ENCODE results near the gene HTR4. TPM values are rescaled to one million over a fixed set of nuclear protein-coding genes. Genes with fewer than 3 reads are reported as not detected.
A peak's percentile ranks its signal among the peaks of the same experiment; 100 is the strongest.

Gene HTR4
- total RNA-seq, 1 donor from 2014 or later: 0.22 TPM

DNA sequence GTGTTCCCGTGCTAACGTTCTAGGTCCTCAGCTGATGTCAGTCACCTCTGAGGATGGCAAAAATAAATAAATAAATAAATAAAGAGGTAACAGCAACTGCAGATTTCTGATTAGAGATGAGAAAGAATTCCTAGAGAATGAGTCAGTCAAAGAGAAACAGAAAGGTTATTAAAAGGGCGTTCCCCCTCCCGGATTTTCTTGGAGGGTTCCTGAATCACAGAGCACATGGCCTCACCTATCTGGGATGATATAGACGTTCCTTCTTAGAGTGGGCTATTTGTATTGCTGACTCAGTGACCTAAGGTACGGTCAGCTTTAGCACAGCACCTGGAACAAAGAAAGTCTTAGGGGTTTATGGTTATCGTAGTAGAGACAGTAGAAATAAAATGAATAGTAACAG lies 30.6 kb downstream of the HTR4 start:
- DNase-seq (no peak), ATAC-seq (ENCODE audit: poor library complexity) (no peak)
- intact Hi-C loops (cut with DNase I): no loop called here

DNA sequence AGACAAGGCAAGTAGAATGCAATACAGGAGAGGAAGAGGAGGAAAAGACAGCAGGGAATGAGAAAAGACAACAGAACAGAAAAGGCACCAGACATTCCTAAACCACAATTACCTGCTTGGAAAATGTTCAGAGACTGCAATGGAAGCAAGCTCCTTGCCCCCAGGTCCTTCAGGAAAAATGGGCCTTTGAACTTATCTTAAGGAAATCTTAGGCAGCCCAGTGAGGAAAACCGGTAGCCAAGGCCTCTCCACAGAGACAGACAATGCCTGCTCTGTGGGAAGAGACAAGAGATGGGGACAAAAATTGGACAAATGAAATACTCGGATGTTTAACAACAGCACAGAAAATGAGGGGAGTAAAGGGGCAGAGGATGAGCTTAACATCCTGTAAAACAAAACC lies 31.2 kb downstream of the HTR4 start:
- ATAC-seq (ENCODE audit: poor library complexity) (no peak), DNase-seq (no peak)

DNA sequence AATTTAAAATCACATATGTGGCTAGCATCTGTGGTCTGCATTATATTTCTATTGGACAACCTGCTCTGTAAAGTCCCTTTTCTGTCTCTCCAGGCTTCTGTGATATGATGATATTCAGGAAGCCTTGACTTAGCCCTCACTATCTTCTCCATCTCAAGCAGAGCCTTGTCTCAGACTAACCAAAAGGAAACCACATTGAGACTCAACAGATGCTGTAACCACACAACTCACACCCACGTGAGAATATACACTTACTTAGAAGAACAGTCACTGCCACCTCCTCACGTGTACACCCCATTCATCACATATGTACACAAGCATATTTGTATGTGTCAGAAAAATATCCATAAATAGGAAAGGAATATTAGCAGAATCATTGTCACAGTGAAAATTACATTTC lies 33.6 kb downstream of the HTR4 start:
- intact Hi-C loops (cut with DNase I): no loop called here
- DNase-seq (no peak), ATAC-seq (ENCODE audit: poor library complexity) (no peak)

More for the DNA sequence above, 31.2 kb downstream of the HTR4 start:
- intact Hi-C loops (cut with DNase I): no loop called here

DNA sequence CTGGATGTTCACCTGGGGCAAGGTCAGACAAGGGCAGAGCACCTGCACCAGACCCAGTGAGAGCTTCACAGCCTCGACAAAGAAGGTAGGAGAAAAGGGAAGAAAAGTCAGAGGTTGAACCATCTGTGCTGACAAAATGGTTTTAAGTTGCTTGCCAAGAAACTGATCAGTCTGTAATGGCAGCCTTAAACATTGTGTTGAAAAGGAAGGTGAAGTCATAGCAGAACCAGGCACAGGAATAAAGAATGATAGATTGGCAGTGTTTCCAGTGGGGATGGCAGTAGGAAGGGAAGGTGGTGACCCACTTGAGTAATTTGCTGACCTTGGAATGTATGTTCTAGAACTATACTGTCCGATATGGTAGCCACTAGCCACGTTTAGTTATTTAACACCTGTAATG lies 34.2 kb downstream of the HTR4 start:
- DNase-seq (no peak), ATAC-seq (ENCODE audit: poor library complexity) (no peak)
- intact Hi-C loops (cut with DNase I): no loop called here

DNA sequence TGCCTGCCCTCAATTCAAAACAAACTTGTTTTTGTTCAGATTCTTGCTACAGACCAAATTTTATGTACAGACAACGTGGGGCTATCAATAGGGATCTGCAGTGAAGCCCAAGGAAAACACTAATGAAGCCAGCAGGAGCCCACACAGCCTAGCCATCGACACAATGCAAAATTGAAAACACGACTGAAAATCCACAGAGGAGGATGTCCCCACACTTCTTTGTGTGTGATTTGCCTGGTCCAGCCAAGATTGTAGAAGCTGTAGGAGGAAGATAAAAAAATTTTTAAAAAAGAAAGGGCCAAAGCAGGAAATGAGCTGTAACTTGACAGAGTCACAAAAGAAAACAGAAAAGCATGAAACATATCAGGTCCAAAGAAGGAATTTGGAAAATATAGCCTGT lies 34.8 kb downstream of the HTR4 start:
- intact Hi-C loops (cut with DNase I): no loop called here
- ATAC-seq (ENCODE audit: poor library complexity) (no peak), DNase-seq (no peak)

DNA sequence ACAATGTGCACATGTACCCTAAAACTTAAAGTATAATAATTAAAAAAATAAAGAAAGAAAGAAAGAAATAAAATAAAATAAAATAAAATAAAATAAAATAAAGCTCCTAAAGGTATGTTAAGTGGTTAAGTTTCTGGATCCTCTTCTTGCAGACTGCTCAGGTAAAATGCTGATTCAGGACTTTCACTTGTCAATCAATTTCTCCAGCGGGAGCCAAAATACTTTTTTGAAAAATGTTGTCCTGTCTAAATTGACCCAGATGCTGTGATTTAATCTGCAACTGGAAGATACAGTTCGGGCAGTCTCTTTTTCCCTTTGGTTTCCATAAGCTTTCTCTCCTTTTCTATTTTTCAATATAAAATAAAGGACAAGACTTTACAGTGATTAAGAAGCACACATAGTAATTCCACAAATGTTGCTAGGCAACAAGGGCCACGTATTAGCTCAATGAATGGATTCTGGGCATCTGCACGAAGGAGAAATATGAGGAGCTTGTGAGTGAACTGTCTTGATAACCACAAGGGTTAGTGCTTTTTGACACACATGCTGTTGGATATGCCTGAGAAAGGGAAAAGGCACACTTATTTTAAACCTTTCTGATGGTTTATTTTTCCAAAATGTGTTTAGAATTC lies 38.6 kb downstream of the HTR4 start:
- DNase-seq (no peak), ATAC-seq (ENCODE audit: poor library complexity) (no peak)
- intact Hi-C loops (cut with DNase I): no loop called here

DNA sequence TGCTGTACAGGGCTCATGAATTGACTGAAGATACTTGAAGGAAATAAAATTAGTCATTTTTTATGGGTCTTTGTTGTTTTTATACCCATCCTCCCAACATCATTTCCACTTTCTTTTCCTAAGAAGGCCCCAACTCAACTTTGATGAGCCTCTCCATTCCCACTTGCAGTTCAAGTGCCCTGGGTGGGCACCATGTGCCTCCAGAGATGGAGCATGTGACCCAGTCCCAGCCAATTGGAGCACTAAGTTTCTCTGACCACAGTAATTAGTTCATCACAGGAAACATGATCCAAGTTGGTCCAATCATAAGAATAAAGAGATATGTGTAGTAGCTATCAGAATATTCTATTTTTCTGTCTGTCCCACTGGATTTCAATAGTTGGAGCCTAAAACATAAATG lies 46.9 kb downstream of the HTR4 start:
- DNase-seq: no peak
- intact Hi-C loops (cut with DNase I): no loop called here
- no peak for ATAC-seq (ENCODE audit: poor library complexity)

DNA sequence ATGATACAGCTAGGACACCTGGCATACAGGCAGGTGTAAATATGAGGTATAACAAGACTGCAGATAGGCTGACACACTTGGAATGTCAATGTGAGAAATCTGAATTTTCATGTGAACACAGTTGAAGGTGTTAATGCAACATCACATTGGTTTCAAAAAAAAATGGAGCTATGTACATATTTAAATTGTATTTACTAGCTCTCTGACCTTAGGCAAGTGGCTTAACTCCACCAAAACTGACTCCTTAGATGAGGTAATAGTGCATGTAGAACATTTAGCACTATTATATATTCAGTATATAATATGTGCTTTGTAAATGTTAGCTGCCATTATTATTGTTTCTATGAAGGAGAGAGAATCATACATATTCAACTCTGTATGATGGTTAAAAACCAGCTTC lies 48.0 kb downstream of the HTR4 start:
- ATAC-seq (ENCODE audit: poor library complexity) (no peak), DNase-seq (no peak)
- intact Hi-C loops (cut with DNase I): no loop called here

DNA sequence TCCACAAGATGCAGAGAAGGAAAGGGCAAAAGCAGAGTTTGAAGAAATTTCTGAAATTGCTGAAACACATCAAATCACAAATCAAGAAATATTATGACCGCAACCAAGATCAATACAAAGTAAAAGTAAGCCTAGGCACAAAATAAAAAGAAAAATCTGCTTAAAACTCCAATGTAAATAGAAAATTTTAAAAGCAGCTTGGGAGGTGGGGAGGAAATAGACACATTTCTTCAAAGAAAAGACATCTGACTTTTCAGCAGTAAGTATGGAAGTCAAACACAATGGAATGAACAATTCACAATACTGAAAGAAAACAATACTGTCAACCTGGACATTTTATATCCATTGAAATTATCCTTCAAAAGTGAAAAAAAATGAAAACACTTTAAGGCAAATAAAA lies 55.1 kb downstream of the HTR4 start:
- ATAC-seq (ENCODE audit: poor library complexity) (no peak), DNase-seq (no peak)
- intact Hi-C loops (cut with DNase I): no loop called here

DNA sequence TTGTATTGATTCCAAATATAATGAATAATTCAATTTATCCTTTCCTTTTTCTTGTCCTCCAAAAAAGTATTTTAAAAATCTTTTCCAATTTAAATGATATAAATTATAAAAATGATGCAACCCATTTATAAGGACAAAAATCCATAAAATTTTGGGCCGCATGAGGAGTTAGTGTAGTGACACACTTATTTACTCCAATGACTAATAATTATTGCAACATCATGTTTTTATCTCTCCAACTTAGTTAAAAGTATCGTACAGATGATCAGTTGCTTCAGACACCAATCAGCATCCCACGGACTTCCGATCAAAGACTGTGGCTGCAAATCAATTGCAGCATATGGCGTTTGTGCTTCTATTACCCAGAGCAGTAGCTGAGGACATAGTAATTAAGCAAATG lies 58.6 kb downstream of the HTR4 start:
- no peak for ATAC-seq (ENCODE audit: poor library complexity)
- intact Hi-C loops (cut with DNase I): no loop called here
- no peak for DNase-seq

DNA sequence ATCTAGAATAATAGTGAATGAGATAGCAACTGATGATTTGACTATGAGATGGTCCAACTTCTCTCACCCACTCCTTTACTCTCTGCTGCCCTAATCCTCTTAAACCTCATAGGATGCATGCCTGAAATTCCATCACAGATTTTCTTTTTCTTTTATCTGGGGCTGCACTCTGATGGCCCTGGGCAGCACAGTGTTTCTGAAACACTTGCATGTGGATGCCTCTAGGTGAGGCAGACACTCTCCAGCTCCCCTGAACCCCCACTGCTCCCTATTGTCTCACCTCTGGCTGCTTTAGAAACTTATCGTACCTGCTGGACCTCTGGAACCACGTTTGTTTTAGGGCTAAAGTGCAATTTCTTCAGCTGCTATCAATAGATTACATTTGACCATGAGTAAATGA lies 67.5 kb downstream of the HTR4 start:
- DNase-seq: no peak
- no peak for ATAC-seq (ENCODE audit: poor library complexity)
- intact Hi-C loops (cut with DNase I): no loop called here

DNA sequence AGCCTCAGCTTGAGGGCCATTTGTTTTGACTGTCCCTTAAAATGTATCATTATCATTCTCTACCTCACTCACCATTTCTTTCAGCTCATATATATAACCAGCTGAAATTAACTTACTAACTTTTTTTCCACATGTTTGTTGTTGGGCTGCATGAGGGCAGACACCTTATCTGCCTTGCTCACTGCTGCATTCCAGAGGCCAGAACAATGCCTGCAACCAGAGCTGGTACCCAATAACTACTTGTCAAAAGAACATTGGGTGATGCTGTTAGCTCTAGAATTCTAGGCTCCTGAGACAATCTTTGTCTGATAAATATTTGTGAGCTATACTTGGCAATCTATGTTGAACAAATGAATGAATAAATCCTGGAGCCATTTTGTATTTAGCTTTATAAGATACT lies 68.3 kb downstream of the HTR4 start:
- ATAC-seq (ENCODE audit: poor library complexity) (no peak), DNase-seq (no peak)
- intact Hi-C loops (cut with DNase I): no loop called here

DNA sequence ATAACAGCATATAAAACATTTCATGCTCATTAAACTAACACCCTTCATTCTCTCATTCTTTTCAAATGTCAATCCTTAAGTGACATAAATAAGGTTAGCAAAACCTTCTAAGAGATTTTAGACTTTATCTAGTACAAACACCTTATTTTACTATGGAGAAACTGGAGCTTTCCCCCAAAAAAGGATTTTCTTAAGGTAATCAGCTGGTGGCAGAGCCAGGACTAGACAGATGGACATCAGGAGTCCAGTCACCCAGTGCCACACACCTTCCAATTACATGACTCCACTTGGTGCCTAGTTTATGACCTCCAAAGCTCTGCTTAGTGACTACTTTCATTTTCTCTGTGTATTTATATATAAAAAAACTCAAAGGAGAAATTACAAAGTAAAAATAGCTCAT lies 70.2 kb downstream of the HTR4 start:
- no peak for ATAC-seq (ENCODE audit: poor library complexity)
- DNase-seq: no peak
- intact Hi-C loops (cut with DNase I): no loop called here

DNA sequence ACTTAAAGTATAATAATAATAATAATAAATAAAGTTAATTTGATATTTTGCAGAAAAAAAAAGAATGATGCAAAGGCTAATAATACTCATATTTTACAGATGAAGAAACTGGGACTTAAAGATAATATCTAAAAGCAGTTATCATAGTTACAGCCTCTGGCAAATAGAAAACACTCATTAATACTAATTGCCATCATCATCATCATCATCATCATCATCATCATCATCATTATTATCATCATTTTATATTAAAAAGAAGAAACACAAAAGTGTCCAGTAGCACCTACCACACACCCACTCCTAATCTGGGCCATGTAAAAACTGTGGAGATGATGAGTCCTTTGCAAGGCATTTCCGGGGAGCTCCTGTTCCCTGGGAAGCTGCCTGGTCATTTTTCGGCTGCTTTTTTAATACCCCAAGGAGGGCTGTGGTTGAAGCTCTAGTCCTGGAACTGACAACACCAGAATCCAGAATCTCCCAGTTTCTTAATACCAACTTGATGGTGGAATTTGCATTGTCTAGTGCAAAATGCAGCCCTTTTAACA lies 70.8 kb downstream of the HTR4 start:
- intact Hi-C loops (cut with DNase I): no loop called here
- no peak for ATAC-seq (ENCODE audit: poor library complexity)
- no peak for DNase-seq

DNA sequence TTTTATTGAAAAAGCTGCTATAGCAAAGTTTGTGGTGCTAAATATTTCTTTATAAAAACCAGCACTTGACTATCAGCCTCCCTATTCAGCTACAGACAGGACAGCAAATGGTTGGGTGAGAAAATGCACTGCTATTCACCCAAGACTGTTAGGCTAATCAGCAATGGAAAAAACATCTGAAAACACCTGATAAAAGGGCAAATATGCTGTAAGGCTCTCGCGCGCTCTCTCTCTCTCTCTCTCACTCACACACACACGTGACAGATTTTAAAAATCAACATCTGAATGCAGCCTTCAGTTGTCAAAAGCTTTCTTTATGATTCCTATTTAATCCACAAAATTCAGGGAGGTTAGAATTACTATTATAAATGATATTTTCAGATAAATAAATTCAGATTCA lies 80.2 kb downstream of the HTR4 start:
- ATAC-seq (ENCODE audit: poor library complexity) (no peak), DNase-seq (no peak)
- intact Hi-C loops (cut with DNase I): no loop called here

DNA sequence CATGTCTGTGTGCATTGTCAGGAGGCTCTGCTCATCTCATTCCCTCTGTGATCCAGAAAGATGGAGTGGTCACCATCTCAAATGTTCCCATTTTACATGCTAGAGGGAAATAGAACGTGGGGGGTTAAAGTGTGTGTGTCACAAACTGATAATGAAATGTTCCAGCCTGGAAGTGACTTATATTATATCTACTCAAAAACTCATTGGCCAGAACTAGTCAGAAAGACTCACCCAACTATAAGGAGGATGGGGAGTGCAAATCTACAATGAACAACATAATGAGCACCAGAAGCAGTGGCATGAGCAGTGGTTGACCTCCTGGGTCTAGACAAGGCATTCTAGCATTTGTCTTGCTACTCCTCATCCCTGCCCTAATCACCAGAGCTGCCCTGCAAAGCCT lies 81.0 kb downstream of the HTR4 start:
- no peak for DNase-seq
- no peak for ATAC-seq (ENCODE audit: poor library complexity)
- intact Hi-C loops (cut with DNase I): no loop called here

DNA sequence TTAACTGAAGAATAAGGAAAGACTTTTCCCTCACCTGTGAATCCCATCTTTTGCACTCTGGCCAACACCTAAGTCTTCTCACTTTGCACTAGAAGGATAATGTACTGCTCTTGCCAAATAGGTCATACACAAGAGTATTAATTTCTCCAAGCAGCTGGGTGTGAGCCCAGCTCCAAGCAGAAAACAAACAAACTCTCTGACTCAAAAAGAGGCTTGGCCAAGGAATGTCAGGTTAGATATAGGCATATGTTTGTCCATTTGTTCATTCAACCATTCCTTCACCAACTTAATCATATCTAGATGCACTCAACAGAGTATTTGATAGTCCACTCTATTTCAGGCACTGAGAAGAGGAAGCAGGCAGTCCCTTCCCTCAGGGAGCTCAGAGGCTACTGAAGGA lies 84.4 kb downstream of the HTR4 start:
- ATAC-seq (ENCODE audit: poor library complexity) (peak; percentile 61), DNase-seq (no peak)
- intact Hi-C loops (cut with DNase I): no loop called here

DNA sequence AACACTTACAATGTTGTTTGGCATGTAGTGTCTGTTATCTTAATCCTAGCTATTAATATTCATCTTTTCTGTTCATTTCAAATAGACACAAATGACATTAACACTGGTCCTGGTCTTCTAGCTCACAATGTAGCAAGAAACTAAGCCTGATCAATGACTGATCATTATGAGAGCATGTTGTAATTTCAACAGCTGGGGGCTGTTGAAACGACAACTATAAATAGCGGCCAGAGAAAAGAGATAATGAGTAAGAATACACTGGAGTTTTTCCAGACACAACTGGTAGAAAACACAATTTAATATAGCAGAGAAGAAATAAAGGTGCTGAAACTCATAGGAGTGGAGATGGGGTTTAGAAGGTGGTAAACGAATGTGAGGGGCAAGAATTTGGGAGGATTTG lies 89.2 kb downstream of the HTR4 start:
- ATAC-seq (ENCODE audit: poor library complexity): peak; percentile 62
- intact Hi-C loops (cut with DNase I): no loop called here
- no peak for DNase-seq

DNA sequence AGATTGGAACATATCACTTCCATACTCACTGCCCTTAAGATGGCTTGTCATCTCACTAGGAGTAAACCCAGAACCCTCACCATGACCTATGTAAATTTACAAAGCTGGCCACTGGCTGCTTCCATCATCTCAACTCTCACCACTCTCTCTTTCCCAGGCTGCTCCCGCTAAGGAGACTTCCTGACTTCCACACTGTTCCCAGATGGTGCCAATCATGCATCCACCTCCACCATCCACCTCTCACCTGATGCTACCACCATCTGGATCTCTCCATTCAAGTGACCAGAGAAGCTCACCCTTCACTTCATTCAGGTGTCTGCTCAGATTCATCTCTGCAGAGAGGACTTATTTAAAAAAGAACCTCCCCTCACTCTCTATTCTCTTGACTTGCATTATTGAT lies 91.3 kb downstream of the HTR4 start:
- intact Hi-C loops (cut with DNase I): no loop called here
- no peak for ATAC-seq (ENCODE audit: poor library complexity)
- no peak for DNase-seq

DNA sequence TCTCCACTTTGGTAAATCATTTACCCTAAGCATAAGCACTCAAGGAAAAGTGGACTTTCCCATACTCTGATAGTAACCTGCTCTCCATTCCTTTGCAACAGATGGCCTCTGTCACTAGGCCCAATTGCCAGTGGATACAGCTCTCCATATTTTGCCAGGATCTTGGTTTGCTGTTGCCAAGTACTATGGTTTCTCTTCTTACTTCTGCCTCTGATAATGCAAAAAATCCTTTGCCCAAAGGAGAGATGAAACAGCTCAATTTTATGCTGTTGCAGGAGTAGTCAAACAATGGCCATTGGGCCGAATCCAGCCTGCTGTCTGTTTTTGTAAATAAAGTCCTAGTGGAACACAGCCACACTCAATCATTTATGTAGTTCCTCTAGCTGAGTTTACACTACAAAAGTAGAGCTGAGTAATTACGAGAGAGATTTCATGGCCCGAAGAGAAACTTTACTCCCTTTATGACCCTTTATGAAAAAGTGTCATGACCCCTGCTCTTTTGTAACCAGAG lies 92.5 kb downstream of the HTR4 start:
- intact Hi-C loops (cut with DNase I): no loop called here
- ATAC-seq (ENCODE audit: poor library complexity) (no peak), DNase-seq (no peak)

DNA sequence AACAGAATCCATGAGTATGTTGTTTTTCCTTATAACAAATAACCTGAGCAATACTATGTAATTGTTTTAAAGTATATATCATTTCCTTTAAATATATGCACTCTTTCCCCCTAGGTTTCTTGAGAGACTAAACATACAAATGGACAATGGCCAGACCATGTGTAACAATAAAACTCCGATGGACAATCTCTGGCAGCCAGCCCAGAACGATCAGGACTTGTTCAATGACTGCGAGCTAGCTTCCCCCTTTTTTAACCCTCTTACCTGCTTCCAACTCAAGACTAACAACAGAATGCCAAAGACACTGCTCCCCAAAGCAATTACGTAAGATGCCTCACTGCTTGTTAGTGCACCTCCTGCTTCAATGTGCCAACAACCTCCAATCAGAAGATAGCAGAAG lies 94.9 kb downstream of the HTR4 start:
- DNase-seq (no peak), ATAC-seq (ENCODE audit: poor library complexity) (no peak)
- intact Hi-C loops (cut with DNase I): no loop called here
